ENCODE measurements around the gene CANT1.
A peak's percentile ranks its signal among the peaks of the same experiment; 100 is the strongest.

The CANT1 gene
- total RNA-seq: 47.6 to 49.3 reads per million in 2 experiments

GRCh38 chr17:79009397-79010303 lies at the start of gene CANT1:
CANT1 (minus strand) TSS chr17:79009764; CDS start chr17:78997622, 12,142 bp downstream.
- peak; percentile 69 for DNase-seq (ENCODE audit: low read depth)

DNA sequence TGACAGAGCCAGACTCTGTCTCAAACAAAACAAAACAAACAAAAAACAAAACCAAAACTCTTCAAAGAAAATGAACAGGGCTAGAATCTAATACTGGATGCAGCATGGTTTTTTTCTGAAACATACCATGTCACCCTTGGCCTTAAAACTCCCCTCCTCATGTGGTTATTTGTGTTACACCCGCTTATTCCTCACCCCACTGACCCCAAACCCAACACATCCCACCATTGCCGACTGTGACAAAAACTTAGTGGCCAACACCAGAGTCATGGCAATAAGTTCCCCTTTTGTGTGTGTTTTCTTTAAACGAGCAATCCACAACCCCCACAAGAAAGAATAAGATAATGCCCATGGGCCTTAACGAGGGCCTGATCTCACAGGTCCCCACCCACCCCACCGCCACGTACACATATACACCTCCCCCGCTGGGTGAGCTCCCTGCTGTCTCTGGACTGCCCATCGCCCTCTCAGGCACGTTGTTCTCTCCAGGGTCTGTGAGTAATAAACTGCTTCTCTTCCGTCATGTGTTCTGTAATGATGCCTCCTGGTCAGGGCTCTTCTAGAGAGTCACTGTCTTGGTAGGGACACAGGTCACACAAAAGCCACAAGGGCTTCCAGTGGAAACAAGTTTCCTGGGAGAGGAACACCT lies 48.3 kb upstream of the CANT1 start:
- DNase-seq (ENCODE audit: low read depth): no peak

- DNase-seq (ENCODE audit: low read depth): no peak
These were observed 45.6 kb upstream of the CANT1 start for GRCh38 chr17:79055197-79055596.

GRCh38 chr17:79054200-79054960 lies 44.8 kb upstream of the CANT1 start:
- no peak for DNase-seq (ENCODE audit: low read depth)

GRCh38 chr17:79053251-79053925 lies 43.8 kb upstream of the CANT1 start:
- no peak for DNase-seq (ENCODE audit: low read depth)

DNA sequence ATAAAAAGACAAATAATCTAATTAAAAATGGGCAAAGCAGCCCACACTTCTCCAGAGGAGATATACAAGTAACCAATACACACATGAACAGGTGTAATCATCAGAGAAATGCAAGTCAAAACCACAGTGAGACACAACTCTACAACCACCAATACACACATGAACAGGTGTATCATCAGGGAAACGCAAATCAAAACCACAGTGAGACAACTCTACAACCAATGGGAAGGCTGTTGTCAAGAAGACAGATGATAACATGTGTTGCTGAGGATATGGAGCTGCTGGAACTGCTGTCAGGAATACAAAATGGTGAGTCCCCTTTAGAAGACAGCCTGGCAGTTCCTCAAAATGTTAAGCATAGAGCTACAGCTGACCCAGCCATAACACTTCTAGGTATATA lies 42.6 kb upstream of the CANT1 start:
- DNase-seq (ENCODE audit: low read depth): no peak

- no peak for DNase-seq (ENCODE audit: low read depth)
These were observed 41.7 kb upstream of the CANT1 start for GRCh38 chr17:79051306-79051705.

GRCh38 chr17:79050551-79050950 lies 41.0 kb upstream of the CANT1 start:
- DNase-seq (ENCODE audit: low read depth): no peak

DNA sequence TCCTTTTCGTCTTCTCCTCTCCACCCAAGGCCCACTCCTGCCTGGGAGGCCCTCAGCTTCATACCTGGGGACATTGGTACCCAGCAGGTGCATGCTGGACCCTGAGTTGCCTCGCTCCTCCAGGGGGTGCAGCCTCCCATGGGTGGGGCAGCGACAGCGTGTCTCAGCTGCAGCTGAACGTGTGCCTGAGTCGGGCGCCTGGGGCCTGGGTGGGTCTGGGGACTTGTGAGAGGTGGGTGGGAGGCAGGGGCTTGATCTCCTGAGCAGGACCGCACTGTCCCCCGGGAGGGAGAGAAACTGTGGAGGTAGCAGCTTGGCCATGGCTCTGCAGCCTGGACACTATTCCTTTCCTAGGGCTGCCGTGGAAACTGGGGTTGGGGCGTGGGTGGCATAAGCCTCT lies 40.3 kb upstream of the CANT1 start:
- no peak for DNase-seq (ENCODE audit: low read depth)

- DNase-seq (ENCODE audit: low read depth): no peak
These were observed 39.5 kb upstream of the CANT1 start for GRCh38 chr17:79048826-79049755.

DNA sequence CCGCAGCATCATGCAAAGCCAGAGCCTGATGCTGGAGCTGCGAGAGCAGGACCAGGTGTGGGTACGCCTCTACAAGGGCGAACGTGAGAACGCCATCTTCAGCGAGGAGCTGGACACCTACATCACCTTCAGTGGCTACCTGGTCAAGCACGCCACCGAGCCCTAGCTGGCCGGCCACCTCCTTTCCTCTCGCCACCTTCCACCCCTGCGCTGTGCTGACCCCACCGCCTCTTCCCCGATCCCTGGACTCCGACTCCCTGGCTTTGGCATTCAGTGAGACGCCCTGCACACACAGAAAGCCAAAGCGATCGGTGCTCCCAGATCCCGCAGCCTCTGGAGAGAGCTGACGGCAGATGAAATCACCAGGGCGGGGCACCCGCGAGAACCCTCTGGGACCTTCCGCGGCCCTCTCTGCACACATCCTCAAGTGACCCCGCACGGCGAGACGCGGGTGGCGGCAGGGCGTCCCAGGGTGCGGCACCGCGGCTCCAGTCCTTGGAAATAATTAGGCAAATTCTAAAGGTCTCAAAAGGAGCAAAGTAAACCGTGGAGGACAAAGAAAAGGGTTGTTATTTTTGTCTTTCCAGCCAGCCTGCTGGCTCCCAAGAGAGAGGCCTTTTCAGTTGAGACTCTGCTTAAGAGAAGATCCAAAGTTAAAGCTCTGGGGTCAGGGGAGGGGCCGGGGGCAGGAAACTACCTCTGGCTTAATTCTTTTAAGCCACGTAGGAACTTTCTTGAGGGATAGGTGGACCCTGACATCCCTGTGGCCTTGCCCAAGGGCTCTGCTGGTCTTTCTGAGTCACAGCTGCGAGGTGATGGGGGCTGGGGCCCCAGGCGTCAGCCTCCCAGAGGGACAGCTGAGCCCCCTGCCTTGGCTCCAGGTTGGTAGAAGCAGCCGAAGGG lies 38.6 kb upstream of the CANT1 start:
- no peak for DNase-seq (ENCODE audit: low read depth)

- no peak for DNase-seq (ENCODE audit: low read depth)
These were observed 37.8 kb upstream of the CANT1 start for GRCh38 chr17:79047291-79047920.

DNA sequence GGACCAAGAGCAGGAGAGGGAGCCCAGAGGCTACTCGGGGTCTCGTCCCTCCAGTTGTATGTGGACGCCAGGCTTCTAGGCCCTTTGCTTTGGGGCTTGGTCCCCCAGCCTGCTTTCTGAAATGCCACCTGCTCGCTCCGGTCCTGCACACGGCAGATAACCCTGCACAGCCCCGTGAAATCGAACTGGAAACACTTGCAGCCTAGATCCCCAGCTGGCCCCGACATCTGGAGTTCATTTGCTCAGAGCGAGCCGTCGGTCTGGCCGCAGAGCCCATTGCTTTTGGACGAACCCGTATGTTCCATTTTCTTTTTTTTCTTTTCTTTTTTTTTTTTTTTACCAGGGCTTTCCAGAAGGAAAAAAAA lies 37.3 kb upstream of the CANT1 start:
- no peak for DNase-seq (ENCODE audit: low read depth)

DNA sequence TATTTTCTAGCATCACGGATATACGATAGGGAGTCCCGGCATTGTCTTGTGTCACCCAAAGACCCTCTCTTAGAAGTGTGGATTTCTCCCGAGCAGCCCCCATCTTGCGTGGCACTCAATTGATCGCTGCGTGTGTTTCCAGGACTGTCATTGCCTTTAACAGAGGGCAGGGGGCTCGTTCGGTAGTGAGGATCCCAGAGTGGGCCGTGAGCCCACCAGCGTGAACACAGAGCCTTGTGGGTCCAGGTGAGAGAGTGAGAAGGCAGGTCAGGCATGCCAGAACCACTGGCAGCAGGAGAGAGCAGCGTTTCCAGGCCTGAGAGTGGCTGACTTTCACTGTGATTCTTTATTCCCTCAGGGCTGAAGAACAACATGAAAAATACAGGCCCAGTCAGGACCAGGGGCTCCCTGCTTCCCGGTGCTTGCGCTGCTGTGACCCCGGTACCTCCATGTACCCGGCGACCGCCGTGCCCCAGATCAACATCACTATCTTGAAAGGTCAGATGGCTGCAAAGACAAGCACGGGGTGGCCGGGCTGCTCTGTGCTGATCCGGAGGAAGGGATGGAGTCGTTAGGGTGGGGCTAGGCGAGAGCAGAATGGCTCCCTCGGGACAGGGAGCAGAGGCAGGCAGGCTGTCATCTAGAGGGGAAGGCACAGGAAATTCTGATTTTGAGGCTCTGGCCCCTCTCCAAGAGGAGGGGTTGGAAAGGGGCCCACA lies 36.8 kb upstream of the CANT1 start:
- DNase-seq (ENCODE audit: low read depth): no peak

GRCh38 chr17:79045842-79046196 lies 36.3 kb upstream of the CANT1 start:
- DNase-seq (ENCODE audit: low read depth): peak; percentile 32

DNA sequence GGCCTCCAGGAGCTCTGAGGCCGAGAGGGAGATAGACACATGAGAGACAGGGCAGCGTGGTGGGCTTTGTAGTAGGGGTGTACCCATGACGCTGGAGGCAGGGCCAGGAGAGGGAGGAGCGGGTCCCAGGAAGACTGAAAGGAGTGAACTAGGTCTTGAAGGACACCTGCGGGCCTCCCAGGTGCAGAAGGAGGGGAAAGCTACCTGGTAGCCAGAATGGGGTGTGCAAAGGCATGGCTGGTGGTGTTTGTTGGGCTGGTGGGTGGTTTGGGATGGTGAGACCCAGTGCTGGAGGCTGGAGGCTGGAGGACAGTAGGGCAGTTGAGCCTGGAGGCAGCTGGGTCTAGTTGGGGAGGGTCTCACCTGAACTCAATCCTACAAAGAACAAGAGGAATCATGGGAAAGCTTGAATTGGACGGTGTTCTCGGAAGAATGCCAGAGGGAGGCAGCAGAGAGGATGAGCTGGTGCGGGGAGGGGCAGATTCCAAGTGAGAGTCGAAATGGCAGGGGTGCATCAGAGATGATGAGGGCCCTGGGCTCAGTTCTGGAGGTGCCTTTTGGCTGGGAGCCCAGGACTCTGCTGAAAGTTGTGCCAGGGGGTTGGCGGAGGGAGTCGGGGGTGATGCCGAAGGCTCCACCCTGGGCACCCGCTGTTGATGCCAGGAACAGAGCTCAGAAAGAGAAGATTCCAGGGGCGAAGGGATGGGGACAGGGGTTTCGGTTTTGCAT lies 35.6 kb upstream of the CANT1 start:
- no peak for DNase-seq (ENCODE audit: low read depth)

DNA sequence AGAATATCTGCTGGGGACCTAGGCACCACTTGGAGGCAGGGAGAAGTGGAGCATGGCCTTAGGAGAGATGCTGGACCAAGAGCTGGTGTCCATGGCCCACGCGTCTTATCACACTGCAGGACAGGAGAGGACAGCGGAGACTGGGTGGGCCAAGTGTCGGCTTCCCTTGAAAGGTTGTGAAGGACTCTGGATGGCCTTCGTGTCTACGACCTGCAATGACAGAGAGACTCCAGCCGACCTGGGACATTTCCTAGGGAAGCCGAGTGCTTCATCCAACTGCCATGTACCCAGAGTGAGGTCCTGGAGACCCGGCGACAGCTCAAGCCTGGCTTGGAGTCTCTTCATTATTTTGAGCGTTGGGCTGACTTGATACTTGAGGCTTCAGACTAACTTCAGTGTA lies 34.9 kb upstream of the CANT1 start:
- no peak for DNase-seq (ENCODE audit: low read depth)

DNA sequence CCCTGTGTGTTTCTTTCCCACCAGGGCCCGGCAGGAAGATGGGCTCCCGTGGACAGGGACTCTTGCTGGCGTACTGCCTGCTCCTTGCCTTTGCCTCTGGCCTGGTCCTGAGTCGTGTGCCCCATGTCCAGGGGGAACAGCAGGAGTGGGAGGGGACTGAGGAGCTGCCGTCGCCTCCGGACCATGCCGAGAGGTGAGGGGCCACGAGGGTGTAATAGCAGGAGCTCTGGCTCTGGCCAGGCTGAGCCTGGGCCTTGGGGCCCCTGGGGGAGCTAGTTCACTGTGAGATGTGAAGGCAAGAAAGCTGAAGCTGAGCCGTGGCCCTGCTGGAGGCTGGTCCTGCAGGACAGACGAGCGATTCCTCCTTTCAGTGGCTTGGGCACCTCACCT lies 34.4 kb upstream of the CANT1 start:
- no peak for DNase-seq (ENCODE audit: low read depth)
